Ascending aorta (tissue), 2 donors: ENCODE data around the gene ARL5A. TPM values are rescaled to one million over a fixed set of nuclear protein-coding genes. Genes with fewer than 3 reads are reported as not detected.

Experiments
- DNase-seq, 2 donors: peaks; one replicate each; pipeline ENCODE4 v3.0.0-alpha.2; 2019; ENCODE audit warnings: low spot score in 2 of 2
- H3K27ac ChIP-seq, 2 donors: fragments of 200-600 bp; sonication (generic); one replicate each; pipeline ENCODE4 v1.5.1; 2016 to 2017; ENCODE audit warnings: mild to moderate bottlenecking in 1 of 2
- H3K27me3 ChIP-seq: fragments of 200-600 bp; sonication (generic); one replicate; pipeline ENCODE4 v1.5.1; 2017
- H3K36me3 ChIP-seq, 2 donors: fragments of 200-600 bp; sonication (generic); one replicate each; pipeline ENCODE4 v1.5.1; 2016
- H3K4me1 ChIP-seq, 2 donors: fragments of 200-600 bp; sonication (generic); one replicate each; pipeline ENCODE4 v1.5.1; 2016 to 2017; ENCODE audit warnings: mild to moderate bottlenecking in 1 of 2
- H3K4me3 ChIP-seq, 2 donors: fragments of 200-600 bp; sonication (generic); one replicate each; pipeline ENCODE4 v1.5.1; 2016 to 2017; ENCODE audit warnings: mild to moderate bottlenecking in 1 of 2
- H3K9me3 ChIP-seq, 2 donors: fragments of 200-600 bp; sonication (generic); one replicate each; pipeline ENCODE4 v1.5.1; 2016
- intact Hi-C: fragments of 100-400 bp; cut with DNase I; formaldehyde crosslinking; loops from one replicate; pipeline ENCODE4 v1.15.1; 2023
- total RNA-seq: library from RNA; depleted of rRNA; stranded (reverse); fragments of >200 nt; gene quantifications from one replicate; pipeline ENCODE4 v1.1.0, GENCODE V29; 2016
- TF ChIP-seq, protein P1 (sequence below), 3 experiments: fragments of 200-600 bp in 2 of 3; fragments of 450-650 bp in 1 of 3; sonication (generic) in 2 of 3; IDR thresholded peaks; one replicate each; pipeline ENCODE4 v1.5.1; 2016 to 2019; ENCODE audit warnings: antibody characterized with exemption in 3 of 3, mild to moderate bottlenecking in 1 of 3, moderate library complexity in 1 of 3

The ARL5A gene
- total RNA-seq, 1 donor from 2014 or later: 15.8 TPM

DNA sequence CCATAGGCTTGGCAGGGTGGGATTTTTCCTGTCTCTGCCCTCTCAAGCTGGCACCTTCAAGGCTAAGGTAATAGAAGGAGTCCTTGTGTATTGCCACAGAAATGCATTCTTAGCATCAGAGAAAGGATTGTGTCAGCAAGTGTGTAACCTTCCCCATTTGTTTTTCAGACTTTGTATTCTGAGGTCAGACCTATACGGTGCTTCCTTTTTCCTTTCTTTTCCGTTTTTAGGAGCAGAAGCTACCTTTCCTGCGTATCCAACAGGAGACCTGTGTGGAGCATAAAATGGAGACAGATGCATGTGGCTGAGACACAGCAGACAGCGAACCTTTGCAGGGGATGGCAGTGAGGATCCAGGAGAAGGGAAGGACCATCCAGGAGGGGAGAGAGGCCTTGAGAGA, 46.6 kb downstream of the ARL5A start:
- H3K27me3 ChIP-seq: no peaks in the 10 kb centered on the region
- H3K4me3 ChIP-seq: no peak overlapping the region
- H3K4me1 ChIP-seq: no peaks in the 10 kb centered on the region
- TF ChIP-seq, protein P1, sequence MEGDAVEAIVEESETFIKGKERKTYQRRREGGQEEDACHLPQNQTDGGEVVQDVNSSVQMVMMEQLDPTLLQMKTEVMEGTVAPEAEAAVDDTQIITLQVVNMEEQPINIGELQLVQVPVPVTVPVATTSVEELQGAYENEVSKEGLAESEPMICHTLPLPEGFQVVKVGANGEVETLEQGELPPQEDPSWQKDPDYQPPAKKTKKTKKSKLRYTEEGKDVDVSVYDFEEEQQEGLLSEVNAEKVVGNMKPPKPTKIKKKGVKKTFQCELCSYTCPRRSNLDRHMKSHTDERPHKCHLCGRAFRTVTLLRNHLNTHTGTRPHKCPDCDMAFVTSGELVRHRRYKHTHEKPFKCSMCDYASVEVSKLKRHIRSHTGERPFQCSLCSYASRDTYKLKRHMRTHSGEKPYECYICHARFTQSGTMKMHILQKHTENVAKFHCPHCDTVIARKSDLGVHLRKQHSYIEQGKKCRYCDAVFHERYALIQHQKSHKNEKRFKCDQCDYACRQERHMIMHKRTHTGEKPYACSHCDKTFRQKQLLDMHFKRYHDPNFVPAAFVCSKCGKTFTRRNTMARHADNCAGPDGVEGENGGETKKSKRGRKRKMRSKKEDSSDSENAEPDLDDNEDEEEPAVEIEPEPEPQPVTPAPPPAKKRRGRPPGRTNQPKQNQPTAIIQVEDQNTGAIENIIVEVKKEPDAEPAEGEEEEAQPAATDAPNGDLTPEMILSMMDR (IDR thresholded peaks at IDR 0.05): no peak
- intact Hi-C loops: no loop called here
- no peak overlapping the region for H3K27ac ChIP-seq
- H3K9me3 ChIP-seq: no peaks in the 10 kb centered on the region
- H3K36me3 ChIP-seq: peaks cover 20 to 46% of the 10 kb centered on the region in 2 donors
- DNase-seq: no peak

DNA sequence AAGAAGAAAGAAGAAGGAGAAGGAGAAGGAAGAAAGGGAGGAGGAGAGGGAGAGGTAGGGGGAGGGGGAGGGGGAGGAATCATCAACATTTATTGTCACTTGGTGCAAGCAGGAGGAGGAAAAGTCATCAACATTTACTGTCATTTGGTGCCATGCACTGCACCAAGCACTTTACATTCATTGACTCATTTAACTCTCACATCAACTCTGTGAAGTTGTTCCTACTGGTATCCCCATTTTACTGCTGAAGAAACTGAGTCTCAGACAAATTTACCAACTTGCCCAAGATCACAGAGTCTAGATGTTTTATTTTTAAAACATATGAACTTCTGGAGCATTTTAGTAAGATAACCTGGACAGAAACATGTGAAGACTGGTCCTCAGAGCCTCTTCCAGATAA, 47.3 kb downstream of the ARL5A start:
- no peak for DNase-seq
- Histone ChIP-seq H3K4me1 (no peaks in the 10 kb centered on the region), H3K27me3 (no peaks in the 10 kb centered on the region), H3K36me3 (peaks cover 18 to 49% of the 10 kb centered on the region in 2 donors), H3K4me3 (no peak overlapping the region), H3K27ac (no peak overlapping the region), H3K9me3 (no peaks in the 10 kb centered on the region)
- TF ChIP-seq, protein P1 (IDR thresholded peaks at IDR 0.05): no peak
- intact Hi-C loops: no loop called here

DNA sequence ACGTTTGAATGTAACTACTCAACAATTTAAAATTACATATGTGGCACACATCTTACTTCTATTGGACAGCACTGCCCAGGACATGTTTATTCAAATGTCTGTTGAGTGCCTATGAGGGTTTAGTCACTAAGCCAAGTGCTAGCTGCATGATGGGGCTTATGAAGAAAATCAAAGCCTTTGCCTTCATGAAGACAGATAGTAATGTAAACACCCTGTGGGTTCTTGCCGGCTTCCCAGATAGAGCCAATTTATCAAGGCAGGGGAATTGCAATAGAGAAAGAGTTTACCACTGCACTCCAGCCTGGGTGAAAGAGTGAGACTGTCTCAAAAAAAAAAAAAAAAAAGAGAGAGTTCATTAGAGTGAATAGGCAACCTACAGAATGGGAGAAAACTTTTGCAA, 50.3 kb downstream of the ARL5A start:
- intact Hi-C loops: no loop called here
- Histone ChIP-seq H3K27ac (no peak overlapping the region), H3K4me3 (no peak overlapping the region), H3K36me3 (peaks cover 9 to 40% of the 10 kb centered on the region in 2 donors), H3K4me1 (peaks cover 0 to 4% of the 10 kb centered on the region in 2 donors), H3K9me3 (no peaks in the 10 kb centered on the region), H3K27me3 (no peaks in the 10 kb centered on the region)
- TF ChIP-seq, protein P1 (IDR thresholded peaks at IDR 0.05): no peak
- DNase-seq: no peak

DNA sequence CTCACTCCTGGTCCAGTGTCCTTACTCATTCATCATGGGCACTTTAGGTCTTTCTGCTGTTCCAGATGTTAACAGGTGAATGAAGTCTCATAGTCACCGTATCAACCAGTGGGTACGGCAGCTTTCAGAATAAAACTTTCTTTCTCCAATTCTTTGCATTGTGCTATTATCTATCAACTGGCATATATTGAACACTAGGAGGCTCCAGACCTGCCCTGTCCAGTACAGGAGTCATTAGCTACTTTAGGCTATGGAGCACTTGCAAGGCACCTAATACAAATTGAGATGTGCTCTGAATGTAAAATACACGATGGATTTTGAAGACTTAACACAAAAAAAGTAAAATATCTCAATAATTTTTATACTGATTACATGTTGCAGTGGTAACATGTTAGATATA, 50.7 kb downstream of the ARL5A start:
- Histone ChIP-seq H3K36me3 (peaks cover 9 to 38% of the 10 kb centered on the region in 2 donors), H3K4me1 (peaks cover 0 to 4% of the 10 kb centered on the region in 2 donors), H3K4me3 (no peak overlapping the region), H3K27me3 (no peaks in the 10 kb centered on the region), H3K27ac (no peak overlapping the region), H3K9me3 (no peaks in the 10 kb centered on the region)
- no peak for DNase-seq
- TF ChIP-seq, protein P1 (IDR thresholded peaks at IDR 0.05): no peak
- intact Hi-C loops: no loop called here

DNA sequence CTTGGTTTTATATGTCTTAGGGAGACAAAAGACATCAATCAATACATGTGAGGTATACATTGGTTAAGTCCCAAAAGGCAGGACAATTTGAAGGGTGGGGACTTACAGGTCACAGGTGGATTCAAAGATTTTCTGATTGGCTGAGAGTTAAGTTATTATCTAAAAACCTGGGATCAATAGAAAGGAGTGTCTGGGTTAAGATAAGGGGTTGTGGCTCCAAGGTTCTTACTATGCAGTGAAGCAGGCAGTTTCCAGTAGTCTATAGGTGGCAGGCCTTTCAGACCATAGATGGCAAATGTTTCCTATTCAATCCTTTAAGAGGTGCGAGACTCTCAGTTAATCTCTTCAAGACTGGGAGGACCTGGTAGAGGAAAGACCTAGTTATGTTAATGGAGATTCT, 51.9 kb downstream of the ARL5A start:
- H3K36me3 ChIP-seq: peaks cover 4 to 30% of the 10 kb centered on the region in 2 donors
- no peak for DNase-seq
- peaks cover 0 to 4% of the 10 kb centered on the region in 2 donors for H3K4me1 ChIP-seq
- H3K27ac ChIP-seq: no peak overlapping the region
- H3K27me3 ChIP-seq: no peaks in the 10 kb centered on the region
- TF ChIP-seq, protein P1 (IDR thresholded peaks at IDR 0.05): no peak
- intact Hi-C loops: no loop called here
- H3K9me3 ChIP-seq: no peaks in the 10 kb centered on the region
- no peak overlapping the region for H3K4me3 ChIP-seq
